HL-60 (cell line): ENCODE results near the gene TMEM236. TPM values are rescaled to one million over a fixed set of nuclear protein-coding genes. Genes with fewer than 3 reads are reported as not detected.

Source experiments
- DNase-seq, 2 experiments: peaks; one replicate each; pipeline ENCODE4 v3.0.0-alpha.2; 2010 to 2020; ENCODE audit warnings: low read depth in 1 of 2, low spot score in 1 of 2
- H3K27ac ChIP-seq: fragments of 250-450 bp; sonication (Bioruptor Pico); replicated peaks from 2 replicates; pipeline ENCODE4 v1.5.1; 2020; ENCODE audit warnings: mild to moderate bottlenecking, moderate library complexity
- H3K27me3 ChIP-seq: fragments of 250-450 bp; sonication (Bioruptor Pico); 2 replicates; pipeline ENCODE4 v1.5.1; 2021; ENCODE audit warnings: mild to moderate bottlenecking, moderate library complexity; ENCODE audit not compliant: insufficient read depth, poor library complexity, severe bottlenecking
- H3K4me3 ChIP-seq: replicated peaks from 2 replicates; pipeline ENCODE4 v1.5.1; 2011; ENCODE audit warnings: mild to moderate bottlenecking, control low read depth, low read length; ENCODE audit not compliant: insufficient read depth
- GABPA ChIP-seq: IDR thresholded peaks from 2 replicates; pipeline ENCODE4 v1.6.1; 2012; ENCODE audit warnings: low read depth
- POLR2AphosphoS5 ChIP-seq: IDR thresholded peaks from 2 replicates; pipeline ENCODE4 v1.6.1; 2012; ENCODE audit warnings: low read depth
- SPI1 ChIP-seq: IDR thresholded peaks from 2 replicates; pipeline ENCODE4 v1.6.1; 2012; ENCODE audit warnings: low read depth, mild to moderate bottlenecking, borderline replicate concordance
- microRNA-seq: library from miRNA; unstranded; fragments of <30 nt; microRNA quantifications from one replicate; pipeline ENCODE4, GENCODE V29; 2018
- TF ChIP-seq, protein P1 (sequence below): IDR thresholded peaks from 2 replicates; pipeline ENCODE4 v1.6.1; 2012; ENCODE audit warnings: low read depth; ENCODE audit not compliant: insufficient replicate concordance
- TF ChIP-seq, protein P2 (sequence below): IDR thresholded peaks from one replicate; pipeline ENCODE4 v1.5.1; 2011; ENCODE audit warnings: low read length, control low read depth, inconsistent platforms; ENCODE audit not compliant: insufficient read depth

The TMEM236 gene

DNA sequence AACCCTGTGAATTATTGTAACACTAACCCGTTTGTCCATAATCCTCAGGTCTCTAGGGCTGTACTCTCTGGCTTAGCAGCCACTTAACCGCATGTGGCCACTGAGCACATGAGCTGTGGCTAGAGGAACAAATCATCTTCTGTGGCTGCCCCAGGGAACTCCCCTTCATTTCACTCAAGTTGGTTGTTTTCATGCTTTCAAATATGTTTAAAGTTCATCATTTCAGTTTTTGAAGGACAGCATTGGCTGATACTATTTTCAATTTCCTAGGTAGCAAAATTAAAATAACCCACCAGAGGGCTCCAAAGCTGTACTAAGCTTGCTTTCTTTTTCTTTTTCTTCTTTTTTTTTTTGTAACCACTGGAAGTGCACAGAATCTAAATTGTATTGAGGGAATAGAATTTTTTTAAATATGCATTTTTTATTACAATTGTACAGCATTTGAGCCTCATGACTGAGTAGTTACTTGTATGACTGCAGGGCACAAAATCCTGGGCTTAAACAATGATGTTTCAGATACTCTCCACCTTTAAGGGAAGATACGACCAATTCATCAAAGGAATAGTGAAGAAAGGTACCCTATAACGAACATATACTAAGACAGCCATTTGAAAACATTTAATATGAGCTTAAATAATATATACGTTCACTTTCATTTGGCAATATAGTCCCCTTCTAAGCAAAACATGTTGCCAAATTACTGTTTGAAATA is 95.7 kb downstream of the TMEM236 start:
- DNase-seq: no peak
- Histone ChIP-seq H3K4me3 (no peak overlapping the region), H3K27ac (no peak overlapping the region), H3K27me3 (no peaks in the 10 kb centered on the region)
- TF ChIP-seq, protein P1, sequence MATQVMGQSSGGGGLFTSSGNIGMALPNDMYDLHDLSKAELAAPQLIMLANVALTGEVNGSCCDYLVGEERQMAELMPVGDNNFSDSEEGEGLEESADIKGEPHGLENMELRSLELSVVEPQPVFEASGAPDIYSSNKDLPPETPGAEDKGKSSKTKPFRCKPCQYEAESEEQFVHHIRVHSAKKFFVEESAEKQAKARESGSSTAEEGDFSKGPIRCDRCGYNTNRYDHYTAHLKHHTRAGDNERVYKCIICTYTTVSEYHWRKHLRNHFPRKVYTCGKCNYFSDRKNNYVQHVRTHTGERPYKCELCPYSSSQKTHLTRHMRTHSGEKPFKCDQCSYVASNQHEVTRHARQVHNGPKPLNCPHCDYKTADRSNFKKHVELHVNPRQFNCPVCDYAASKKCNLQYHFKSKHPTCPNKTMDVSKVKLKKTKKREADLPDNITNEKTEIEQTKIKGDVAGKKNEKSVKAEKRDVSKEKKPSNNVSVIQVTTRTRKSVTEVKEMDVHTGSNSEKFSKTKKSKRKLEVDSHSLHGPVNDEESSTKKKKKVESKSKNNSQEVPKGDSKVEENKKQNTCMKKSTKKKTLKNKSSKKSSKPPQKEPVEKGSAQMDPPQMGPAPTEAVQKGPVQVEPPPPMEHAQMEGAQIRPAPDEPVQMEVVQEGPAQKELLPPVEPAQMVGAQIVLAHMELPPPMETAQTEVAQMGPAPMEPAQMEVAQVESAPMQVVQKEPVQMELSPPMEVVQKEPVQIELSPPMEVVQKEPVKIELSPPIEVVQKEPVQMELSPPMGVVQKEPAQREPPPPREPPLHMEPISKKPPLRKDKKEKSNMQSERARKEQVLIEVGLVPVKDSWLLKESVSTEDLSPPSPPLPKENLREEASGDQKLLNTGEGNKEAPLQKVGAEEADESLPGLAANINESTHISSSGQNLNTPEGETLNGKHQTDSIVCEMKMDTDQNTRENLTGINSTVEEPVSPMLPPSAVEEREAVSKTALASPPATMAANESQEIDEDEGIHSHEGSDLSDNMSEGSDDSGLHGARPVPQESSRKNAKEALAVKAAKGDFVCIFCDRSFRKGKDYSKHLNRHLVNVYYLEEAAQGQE: no peak
- TF ChIP-seq SPI1: no peak
- TF ChIP-seq, protein P2, sequence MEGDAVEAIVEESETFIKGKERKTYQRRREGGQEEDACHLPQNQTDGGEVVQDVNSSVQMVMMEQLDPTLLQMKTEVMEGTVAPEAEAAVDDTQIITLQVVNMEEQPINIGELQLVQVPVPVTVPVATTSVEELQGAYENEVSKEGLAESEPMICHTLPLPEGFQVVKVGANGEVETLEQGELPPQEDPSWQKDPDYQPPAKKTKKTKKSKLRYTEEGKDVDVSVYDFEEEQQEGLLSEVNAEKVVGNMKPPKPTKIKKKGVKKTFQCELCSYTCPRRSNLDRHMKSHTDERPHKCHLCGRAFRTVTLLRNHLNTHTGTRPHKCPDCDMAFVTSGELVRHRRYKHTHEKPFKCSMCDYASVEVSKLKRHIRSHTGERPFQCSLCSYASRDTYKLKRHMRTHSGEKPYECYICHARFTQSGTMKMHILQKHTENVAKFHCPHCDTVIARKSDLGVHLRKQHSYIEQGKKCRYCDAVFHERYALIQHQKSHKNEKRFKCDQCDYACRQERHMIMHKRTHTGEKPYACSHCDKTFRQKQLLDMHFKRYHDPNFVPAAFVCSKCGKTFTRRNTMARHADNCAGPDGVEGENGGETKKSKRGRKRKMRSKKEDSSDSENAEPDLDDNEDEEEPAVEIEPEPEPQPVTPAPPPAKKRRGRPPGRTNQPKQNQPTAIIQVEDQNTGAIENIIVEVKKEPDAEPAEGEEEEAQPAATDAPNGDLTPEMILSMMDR: no peak

DNA sequence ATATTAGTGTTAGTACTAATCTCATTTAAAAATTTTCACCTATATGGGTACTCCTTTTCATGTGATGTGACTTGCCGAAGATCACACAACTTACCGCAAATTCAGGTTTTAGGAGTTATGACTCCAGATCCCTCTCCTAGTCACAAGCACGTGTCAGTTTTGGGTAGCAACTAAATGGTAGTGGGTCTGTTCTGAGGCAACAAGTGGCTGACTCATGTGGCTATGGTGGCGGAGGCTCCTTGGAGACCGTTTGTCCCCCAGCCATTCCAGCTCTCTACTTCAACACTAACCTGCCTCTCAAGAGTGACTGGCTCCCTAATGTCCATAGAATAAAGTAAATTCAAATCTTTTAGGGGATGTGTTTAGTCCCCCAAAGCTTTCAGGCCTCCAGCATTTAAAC is 96.6 kb downstream of the TMEM236 start:
- DNase-seq: no peak
- TF ChIP-seq POLR2AphosphoS5 (no peak), GABPA (no peak), SPI1 (no peak)
- TF ChIP-seq, protein P2: no peak
- TF ChIP-seq, protein P1: no peak
- no peaks in the 10 kb centered on the region for H3K27me3 ChIP-seq
- no peak overlapping the region for H3K27ac ChIP-seq
- no peak overlapping the region for H3K4me3 ChIP-seq

Small RNA genes lying within 50 kb of the gene (microRNA-seq; reads per million reads assigned to microRNA genes)
- gene MIR511: not detected
